ENCODE data around the gene FGFBP1.

GRCh38 chr4:15963576-15963975, 25.0 kb upstream of the FGFBP1 start:
- TF ChIP-seq CTCF (conservative IDR thresholded peaks at IDR 0.05; ENCODE audit: low read depth, low read length) (no peak), CHD1 (IDR thresholded peaks at IDR 0.05; ENCODE audit: low read depth, low read length) (no peak)

All from IMR-90 (cell line).